Measurements from ENCODE around the gene GGA3.

- TF ChIP-seq, protein P1, sequence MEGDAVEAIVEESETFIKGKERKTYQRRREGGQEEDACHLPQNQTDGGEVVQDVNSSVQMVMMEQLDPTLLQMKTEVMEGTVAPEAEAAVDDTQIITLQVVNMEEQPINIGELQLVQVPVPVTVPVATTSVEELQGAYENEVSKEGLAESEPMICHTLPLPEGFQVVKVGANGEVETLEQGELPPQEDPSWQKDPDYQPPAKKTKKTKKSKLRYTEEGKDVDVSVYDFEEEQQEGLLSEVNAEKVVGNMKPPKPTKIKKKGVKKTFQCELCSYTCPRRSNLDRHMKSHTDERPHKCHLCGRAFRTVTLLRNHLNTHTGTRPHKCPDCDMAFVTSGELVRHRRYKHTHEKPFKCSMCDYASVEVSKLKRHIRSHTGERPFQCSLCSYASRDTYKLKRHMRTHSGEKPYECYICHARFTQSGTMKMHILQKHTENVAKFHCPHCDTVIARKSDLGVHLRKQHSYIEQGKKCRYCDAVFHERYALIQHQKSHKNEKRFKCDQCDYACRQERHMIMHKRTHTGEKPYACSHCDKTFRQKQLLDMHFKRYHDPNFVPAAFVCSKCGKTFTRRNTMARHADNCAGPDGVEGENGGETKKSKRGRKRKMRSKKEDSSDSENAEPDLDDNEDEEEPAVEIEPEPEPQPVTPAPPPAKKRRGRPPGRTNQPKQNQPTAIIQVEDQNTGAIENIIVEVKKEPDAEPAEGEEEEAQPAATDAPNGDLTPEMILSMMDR (IDR thresholded peaks at IDR 0.05): no peak
- no peak for TF ChIP-seq POLR2A (IDR thresholded peaks at IDR 0.05)
Measured at GRCh38 chr17:75273977-75274708, 12.7 kb upstream of the GGA3 start.
